NB4 (cell line): ENCODE results near the gene GSTM2.
A peak's percentile ranks its signal among the peaks of the same experiment; 100 is the strongest.

ENCODE experiments used
- DNase-seq: peaks from one replicate; pipeline ENCODE4 v3.0.0; 2010; ENCODE audit warnings: low read depth
- H3K4me3 ChIP-seq: one replicate; pipeline ENCODE4 v1.5.1; 2011; ENCODE audit warnings: mild to moderate bottlenecking, low read depth, low read length, moderate library complexity
- MYC ChIP-seq: IDR thresholded peaks from 2 replicates; pipeline ENCODE4 v1.6.1; 2011; ENCODE audit warnings: low read depth, low read length
- POLR2A ChIP-seq: IDR thresholded peaks from 2 replicates; pipeline ENCODE4 v1.6.1; 2011; ENCODE audit warnings: mild to moderate bottlenecking; ENCODE audit not compliant: insufficient read length; ENCODE audit errors: extremely low read depth
- TF ChIP-seq, protein P1 (sequence below): IDR thresholded peaks from 2 replicates; pipeline ENCODE4 v1.6.1; 2011; ENCODE audit warnings: low read depth, low read length
- TF ChIP-seq, protein P2 (sequence below): IDR thresholded peaks from one replicate; pipeline ENCODE4 v1.5.1; 2012; ENCODE audit warnings: low read depth, low read length

Gene GSTM2

DNA sequence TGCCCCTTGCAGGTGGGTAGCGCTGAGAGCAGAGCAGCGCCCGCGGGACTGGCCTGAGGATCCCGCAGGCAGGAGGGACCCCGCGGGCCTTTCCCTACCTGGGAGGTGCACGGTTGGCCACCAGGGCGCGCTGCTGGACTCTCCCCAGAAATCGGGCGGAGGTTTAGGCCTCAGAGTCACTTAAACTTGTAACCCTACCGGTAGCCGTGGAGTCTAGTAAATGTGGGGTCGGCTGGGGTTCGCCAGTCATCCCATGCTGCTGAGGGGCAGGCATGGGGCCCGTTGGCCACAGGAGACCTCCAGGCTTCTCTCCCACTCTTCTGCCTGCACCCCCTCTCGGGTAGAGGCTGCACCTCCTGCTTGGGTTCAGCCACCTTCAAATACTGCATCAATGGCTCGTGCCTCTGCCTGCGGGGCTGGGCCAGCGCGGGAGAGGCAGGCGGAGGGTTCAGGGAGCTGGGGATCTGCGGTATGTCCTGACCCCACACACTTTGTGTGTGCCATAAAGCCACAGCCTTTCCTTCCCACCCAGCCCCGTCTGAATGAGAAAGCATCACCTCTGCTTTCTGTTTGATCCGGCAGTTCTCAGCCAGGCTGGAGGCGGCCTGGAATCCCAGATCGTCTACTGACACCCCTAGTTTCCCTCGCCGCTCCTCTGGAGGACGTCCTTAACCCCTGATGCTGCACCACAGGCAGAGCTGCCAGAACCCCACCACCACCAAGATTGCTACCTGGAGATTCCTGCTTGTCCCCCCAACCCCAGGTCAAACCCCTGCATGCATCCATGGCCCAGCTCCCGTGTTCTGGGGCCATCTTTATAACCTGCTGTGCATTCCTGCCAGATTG, 24.2 kb upstream of the GSTM2 start:
- peak; percentile 84 for DNase-seq
- TF ChIP-seq MYC: 0 out of 2 replicates have a peak, but pooled peaks have one; percentile 11
- TF ChIP-seq, protein P1, sequence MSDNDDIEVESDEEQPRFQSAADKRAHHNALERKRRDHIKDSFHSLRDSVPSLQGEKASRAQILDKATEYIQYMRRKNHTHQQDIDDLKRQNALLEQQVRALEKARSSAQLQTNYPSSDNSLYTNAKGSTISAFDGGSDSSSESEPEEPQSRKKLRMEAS: peak; percentile 28; the same call in 1 of the 2 replicates
- TF ChIP-seq, protein P2, sequence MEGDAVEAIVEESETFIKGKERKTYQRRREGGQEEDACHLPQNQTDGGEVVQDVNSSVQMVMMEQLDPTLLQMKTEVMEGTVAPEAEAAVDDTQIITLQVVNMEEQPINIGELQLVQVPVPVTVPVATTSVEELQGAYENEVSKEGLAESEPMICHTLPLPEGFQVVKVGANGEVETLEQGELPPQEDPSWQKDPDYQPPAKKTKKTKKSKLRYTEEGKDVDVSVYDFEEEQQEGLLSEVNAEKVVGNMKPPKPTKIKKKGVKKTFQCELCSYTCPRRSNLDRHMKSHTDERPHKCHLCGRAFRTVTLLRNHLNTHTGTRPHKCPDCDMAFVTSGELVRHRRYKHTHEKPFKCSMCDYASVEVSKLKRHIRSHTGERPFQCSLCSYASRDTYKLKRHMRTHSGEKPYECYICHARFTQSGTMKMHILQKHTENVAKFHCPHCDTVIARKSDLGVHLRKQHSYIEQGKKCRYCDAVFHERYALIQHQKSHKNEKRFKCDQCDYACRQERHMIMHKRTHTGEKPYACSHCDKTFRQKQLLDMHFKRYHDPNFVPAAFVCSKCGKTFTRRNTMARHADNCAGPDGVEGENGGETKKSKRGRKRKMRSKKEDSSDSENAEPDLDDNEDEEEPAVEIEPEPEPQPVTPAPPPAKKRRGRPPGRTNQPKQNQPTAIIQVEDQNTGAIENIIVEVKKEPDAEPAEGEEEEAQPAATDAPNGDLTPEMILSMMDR: peak; percentile 84
- TF ChIP-seq POLR2A: no peak
- H3K4me3 ChIP-seq: no peak overlapping the region

DNA sequence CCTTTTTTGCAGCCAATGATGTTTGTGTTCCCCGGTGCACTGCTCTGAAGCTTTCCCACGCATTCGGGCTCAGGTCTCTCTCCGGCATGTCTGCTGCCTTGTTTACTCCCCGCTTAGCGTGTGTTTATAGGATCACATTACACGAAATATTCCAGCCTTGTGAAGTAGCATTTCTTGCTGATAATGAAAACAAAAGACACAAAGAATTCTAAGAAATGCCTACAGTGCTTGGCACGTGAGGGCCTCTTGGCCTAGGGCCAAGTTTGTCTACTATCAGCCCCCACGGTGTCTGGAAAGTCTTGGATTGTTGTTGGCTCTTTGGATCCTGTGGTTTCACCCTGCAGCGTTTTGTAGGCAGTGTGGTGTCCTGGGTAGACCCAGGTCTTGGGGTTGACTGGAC, 23.2 kb upstream of the GSTM2 start:
- no peak overlapping the region for H3K4me3 ChIP-seq
- no peak for DNase-seq
- TF ChIP-seq POLR2A (no peak), MYC (no peak)
- TF ChIP-seq, protein P2: no peak
- TF ChIP-seq, protein P1: no peak

DNA sequence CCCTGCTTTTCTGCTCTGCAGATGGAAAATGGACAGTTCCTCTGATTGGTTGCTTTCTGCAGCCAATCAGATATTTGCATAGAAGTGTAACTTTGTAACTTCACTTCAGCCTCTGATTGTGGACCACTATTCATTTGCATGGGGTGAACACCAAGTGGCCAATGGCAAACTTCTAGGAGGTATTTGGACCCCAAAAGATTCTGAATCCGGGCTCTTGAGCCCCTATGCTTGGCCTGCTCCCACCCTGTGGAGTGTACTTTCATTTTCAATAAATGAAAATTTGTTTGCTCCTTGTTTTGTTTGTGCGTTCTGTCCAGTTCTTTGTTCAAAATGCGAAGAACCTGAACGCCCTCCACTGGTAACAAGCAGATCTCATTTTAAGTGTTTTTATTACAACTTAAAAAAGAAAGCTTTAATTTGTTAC, 18.4 kb upstream of the GSTM2 start:
- TF ChIP-seq, protein P2: peak; percentile 27
- TF ChIP-seq, protein P1: no peak
- peak overlapping the region; percentile 13 for H3K4me3 ChIP-seq
- peak; percentile 49 for DNase-seq

DNA sequence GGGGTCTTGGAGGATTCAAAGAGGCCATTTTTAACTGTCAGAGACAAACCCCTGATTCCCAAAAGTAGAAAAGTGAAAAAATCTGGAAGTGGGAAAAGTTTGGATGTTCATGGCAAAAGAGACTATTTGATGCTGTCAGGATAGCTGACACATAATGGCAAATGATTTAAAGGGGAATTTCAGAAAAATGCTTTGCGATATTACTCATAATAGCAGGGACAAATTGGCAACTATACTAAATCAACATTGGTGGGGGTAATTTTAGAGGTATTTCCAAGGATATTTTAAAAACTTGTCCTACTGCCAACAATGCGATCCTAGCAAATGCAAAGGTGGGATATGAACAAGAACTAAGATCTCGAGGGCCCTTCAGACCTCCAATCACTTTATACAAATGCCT, 17.2 kb upstream of the GSTM2 start:
- DNase-seq: no peak
- no peak for TF ChIP-seq MYC
- TF ChIP-seq, protein P1: no peak
- TF ChIP-seq POLR2A: no peak
- TF ChIP-seq, protein P2: no peak
- no peak overlapping the region for H3K4me3 ChIP-seq

DNA sequence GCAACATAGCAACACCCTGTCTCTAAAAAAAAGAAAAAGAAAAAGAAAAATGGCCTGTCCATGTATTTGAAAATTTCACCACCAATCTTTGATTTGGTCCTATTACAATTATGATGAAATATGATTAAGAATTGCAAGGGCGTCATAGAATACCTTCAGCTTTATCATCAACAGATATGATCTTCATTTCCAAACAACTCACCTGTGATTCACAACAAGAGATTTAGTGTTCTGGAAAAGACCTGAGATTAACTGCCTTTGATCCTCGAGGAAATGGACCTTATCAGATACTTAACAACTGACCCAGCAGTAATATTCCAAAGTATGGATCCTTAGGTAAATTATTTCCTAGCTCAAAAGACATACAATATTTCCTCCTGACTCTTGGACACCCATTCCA, 15.5 kb upstream of the GSTM2 start:
- no peak for DNase-seq
- TF ChIP-seq MYC (no peak), POLR2A (no peak)
- TF ChIP-seq, protein P2: no peak
- TF ChIP-seq, protein P1: no peak
- no peak overlapping the region for H3K4me3 ChIP-seq
